Lower lobe of right lung (tissue), 2 donors: ENCODE data around the gene CDRT15. TPM values are rescaled to one million over a fixed set of nuclear protein-coding genes. Genes with fewer than 3 reads are reported as not detected.

Source experiments
- ATAC-seq, 2 donors: fragments of 200-7000 bp; cut with Tn5 transposase; one replicate each; pipeline ENCODE4 v1.9.1; 2020 to 2022; ENCODE audit warnings: mild to moderate bottlenecking in 2 of 2, moderate library complexity in 2 of 2
- DNase-seq: peaks from one replicate; pipeline ENCODE4 v3.0.0-alpha.2; 2020
- H3K27ac ChIP-seq: fragments of 200-600 bp; one replicate; pipeline ENCODE4 v1.8.0; 2022
- H3K27me3 ChIP-seq: fragments of 200-600 bp; one replicate; pipeline ENCODE4 v1.8.0; 2022; ENCODE audit warnings: low read depth
- H3K36me3 ChIP-seq: fragments of 200-600 bp; one replicate; pipeline ENCODE4 v1.8.0; 2022; ENCODE audit warnings: mild to moderate bottlenecking
- H3K4me1 ChIP-seq: fragments of 200-600 bp; one replicate; pipeline ENCODE4 v1.8.0; 2022
- H3K4me3 ChIP-seq: fragments of 200-600 bp; one replicate; pipeline ENCODE4 v1.8.0; 2022; ENCODE audit warnings: mild to moderate bottlenecking
- H3K9me3 ChIP-seq: fragments of 200-600 bp; one replicate; pipeline ENCODE4 v1.8.0; 2022
- intact Hi-C: fragments of 100-400 bp; cut with DNase I; formaldehyde crosslinking; loops from one replicate; pipeline ENCODE4 v1.11.0; 2022
- total RNA-seq: library from RNA; stranded (reverse); fragmentation: NEBNext Ultra II Directional; extraction: Animal tissue kit (Norgen Biotek cat#: 25700); gene quantifications from one replicate; pipeline ENCODE4 v1.2.1, GENCODE V29; 2021
- TF ChIP-seq, protein P1 (sequence below): fragments of 200-600 bp; IDR thresholded peaks from one replicate; pipeline ENCODE4 v1.8.0; 2022; ENCODE audit warnings: antibody characterized with exemption, mild to moderate bottlenecking
- donor health status: DM: no; HTN: yes; CAD: no; lungs with severe emphysema.

CDRT15 gene
- total RNA-seq, 1 donor from 2014 or later: not detected

GRCh38 chr17:14228903-14229302, 7.8 kb downstream of the CDRT15 start:
- Histone ChIP-seq H3K36me3 (no peaks in the 10 kb centered on the region), H3K4me3 (no peak overlapping the region), H3K4me1 (no peaks in the 10 kb centered on the region), H3K9me3 (no peaks in the 10 kb centered on the region), H3K27ac (no peak overlapping the region), H3K27me3 (no peaks in the 10 kb centered on the region)
- intact Hi-C loops: no loop called here
- ATAC-seq (no peak), DNase-seq (no peak)
- TF ChIP-seq, protein P1, sequence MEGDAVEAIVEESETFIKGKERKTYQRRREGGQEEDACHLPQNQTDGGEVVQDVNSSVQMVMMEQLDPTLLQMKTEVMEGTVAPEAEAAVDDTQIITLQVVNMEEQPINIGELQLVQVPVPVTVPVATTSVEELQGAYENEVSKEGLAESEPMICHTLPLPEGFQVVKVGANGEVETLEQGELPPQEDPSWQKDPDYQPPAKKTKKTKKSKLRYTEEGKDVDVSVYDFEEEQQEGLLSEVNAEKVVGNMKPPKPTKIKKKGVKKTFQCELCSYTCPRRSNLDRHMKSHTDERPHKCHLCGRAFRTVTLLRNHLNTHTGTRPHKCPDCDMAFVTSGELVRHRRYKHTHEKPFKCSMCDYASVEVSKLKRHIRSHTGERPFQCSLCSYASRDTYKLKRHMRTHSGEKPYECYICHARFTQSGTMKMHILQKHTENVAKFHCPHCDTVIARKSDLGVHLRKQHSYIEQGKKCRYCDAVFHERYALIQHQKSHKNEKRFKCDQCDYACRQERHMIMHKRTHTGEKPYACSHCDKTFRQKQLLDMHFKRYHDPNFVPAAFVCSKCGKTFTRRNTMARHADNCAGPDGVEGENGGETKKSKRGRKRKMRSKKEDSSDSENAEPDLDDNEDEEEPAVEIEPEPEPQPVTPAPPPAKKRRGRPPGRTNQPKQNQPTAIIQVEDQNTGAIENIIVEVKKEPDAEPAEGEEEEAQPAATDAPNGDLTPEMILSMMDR: no peak

- intact Hi-C loops: no loop called here
- no peaks in the 10 kb centered on the region for H3K4me1 ChIP-seq
- H3K27me3 ChIP-seq: no peaks in the 10 kb centered on the region
- H3K4me3 ChIP-seq: no peak overlapping the region
- ATAC-seq (no peak), DNase-seq (no peak)
- H3K9me3 ChIP-seq: no peaks in the 10 kb centered on the region
- H3K36me3 ChIP-seq: no peaks in the 10 kb centered on the region
- H3K27ac ChIP-seq: no peak overlapping the region
- TF ChIP-seq, protein P1: no peak
These were observed 9.6 kb downstream of the CDRT15 start for GRCh38 chr17:14227052-14227451.

DNA sequence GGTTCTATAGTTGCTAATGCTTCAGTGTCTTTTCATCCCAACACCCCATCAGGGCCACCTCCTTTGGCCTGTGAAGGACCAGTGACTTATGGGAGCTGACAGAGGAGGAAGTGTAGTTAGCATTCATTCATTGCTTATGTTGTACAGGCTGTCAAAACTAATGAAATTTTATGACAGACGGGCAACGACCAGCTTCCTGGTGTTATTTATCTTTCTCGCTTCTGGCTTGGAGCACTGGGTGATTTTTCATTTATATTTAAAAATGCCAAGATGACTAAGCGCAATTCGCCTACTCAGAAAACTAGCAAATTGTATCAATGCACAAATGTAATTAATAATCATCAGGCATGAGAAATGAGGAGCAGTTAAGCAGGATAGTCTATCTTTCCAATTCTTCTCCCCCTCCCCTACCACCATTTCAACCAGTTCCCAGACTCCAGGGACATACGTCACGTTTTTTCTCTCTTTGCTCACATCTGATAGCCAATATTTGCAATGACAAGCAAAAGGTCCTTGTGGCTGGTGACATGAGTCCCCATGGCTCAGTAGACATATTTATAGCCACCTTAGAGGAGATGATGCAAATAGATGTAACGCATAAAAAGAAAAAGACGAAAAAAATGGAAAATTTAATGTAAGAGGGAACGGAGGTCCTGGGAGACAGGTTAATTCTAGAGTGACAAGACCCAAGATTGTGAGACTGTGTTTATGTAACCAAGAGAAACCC, 11.2 kb downstream of the CDRT15 start:
- H3K4me1 ChIP-seq: no peaks in the 10 kb centered on the region
- intact Hi-C loops: no loop called here
- H3K27ac ChIP-seq: no peak overlapping the region
- ATAC-seq (no peak), DNase-seq (no peak)
- TF ChIP-seq, protein P1: no peak
- no peaks in the 10 kb centered on the region for H3K36me3 ChIP-seq
- H3K9me3 ChIP-seq: no peaks in the 10 kb centered on the region
- no peaks in the 10 kb centered on the region for H3K27me3 ChIP-seq
- no peak overlapping the region for H3K4me3 ChIP-seq

GRCh38 chr17:14222611-14223010, 14.1 kb downstream of the CDRT15 start:
- intact Hi-C loops: no loop called here
- Histone ChIP-seq H3K4me3 (no peak overlapping the region), H3K27me3 (no peaks in the 10 kb centered on the region), H3K9me3 (no peaks in the 10 kb centered on the region), H3K27ac (no peak overlapping the region), H3K4me1 (no peaks in the 10 kb centered on the region), H3K36me3 (no peaks in the 10 kb centered on the region)
- TF ChIP-seq, protein P1: no peak
- DNase-seq (no peak), ATAC-seq (no peak)

- Histone ChIP-seq H3K36me3 (peaks cover 5% of the 10 kb centered on the region), H3K4me1 (no peaks in the 10 kb centered on the region), H3K27ac (no peak overlapping the region), H3K4me3 (no peak overlapping the region), H3K27me3 (no peaks in the 10 kb centered on the region), H3K9me3 (no peaks in the 10 kb centered on the region)
- intact Hi-C loops: no loop called here
- DNase-seq: no peak
- TF ChIP-seq, protein P1: no peak
- ATAC-seq: no peak
These were observed 22.4 kb downstream of the CDRT15 start for GRCh38 chr17:14214271-14214670.
